Uterus (tissue), 4 donors: ENCODE measurements around the gene SLC41A1. TPM values are rescaled to one million over a fixed set of nuclear protein-coding genes. Genes with fewer than 3 reads are reported as not detected.
"Not testable (repeated sequence)": the region's sequence is repeated elsewhere in the genome, so short reads cannot be mapped to it uniquely, and the experiment has no call there.

Source experiments
- DNase-seq, 2 donors: peaks; one replicate each; pipeline ENCODE4 v3.0.0-alpha.2; 2019 to 2020
- H3K27ac ChIP-seq, 2 donors: fragments of 200-600 bp; sonication (generic); 1 replicate in 1 of 2; 2 replicates in 1 of 2; pipeline ENCODE4 v1.5.1; 2016 to 2018
- H3K27me3 ChIP-seq, 2 donors: fragments of 200-600 bp; sonication (generic); one replicate each; pipeline ENCODE4 v1.5.1; 2018 to 2019; ENCODE audit warnings: control low read depth in 1 of 2
- H3K36me3 ChIP-seq, 2 donors: fragments of 200-600 bp; sonication (generic); one replicate each; pipeline ENCODE4 v1.5.1; 2019; ENCODE audit warnings: control low read depth in 1 of 2
- H3K4me1 ChIP-seq, 2 donors: fragments of 200-600 bp; sonication (generic); one replicate each; pipeline ENCODE4 v1.5.1; 2018 to 2019; ENCODE audit warnings: control low read depth in 1 of 2
- H3K4me3 ChIP-seq, 2 donors: fragments of 200-600 bp; sonication (generic); 1 replicate in 1 of 2; 2 replicates in 1 of 2; pipeline ENCODE4 v1.5.1; 2018 to 2019; ENCODE audit warnings: mild to moderate bottlenecking in 1 of 2
- H3K9me3 ChIP-seq, 2 donors: fragments of 200-600 bp; sonication (generic); one replicate each; pipeline ENCODE4 v1.5.1; 2019; ENCODE audit warnings: control low read depth in 1 of 2
- POLR2A ChIP-seq, 2 donors: fragments of 450-650 bp; IDR thresholded peaks; one replicate each; pipeline ENCODE4 v1.6.1; 2016; ENCODE audit warnings: antibody characterized with exemption in 2 of 2, mild to moderate bottlenecking in 1 of 2, moderate library complexity in 1 of 2
- intact Hi-C: fragments of 100-400 bp; cut with DNase I; formaldehyde crosslinking; loops from one replicate; pipeline ENCODE4 v1.15.1; 2023; ENCODE audit warnings: low total_unique reads
- total RNA-seq, 4 donors: library from RNA; depleted of rRNA in 3 of 4; stranded (reverse); fragments of >200 nt in 3 of 4; gene quantifications; one replicate each; pipeline versions ENCODE4 v1.1.0 to v1.2.4, GENCODE V29; 2014 to 2023
- TF ChIP-seq, protein P1 (sequence below), 4 experiments: fragments of 200-600 bp in 2 of 4; fragments of 450-650 bp in 2 of 4; sonication (generic) in 2 of 4; IDR thresholded peaks; one replicate each; pipeline ENCODE4 v1.5.1; 2016 to 2019; ENCODE audit warnings: antibody characterized with exemption in 4 of 4, mild to moderate bottlenecking in 2 of 4, moderate library complexity in 1 of 4
- donor health status: DM: yes; HTN: yes; CAD: no.

SLC41A1 gene
- 10 to 100 TPM in 3 of 4 donors, 1 to 10 TPM in 1; 1.0 to 35.4 (median 23.5) TPM for total RNA-seq

DNA sequence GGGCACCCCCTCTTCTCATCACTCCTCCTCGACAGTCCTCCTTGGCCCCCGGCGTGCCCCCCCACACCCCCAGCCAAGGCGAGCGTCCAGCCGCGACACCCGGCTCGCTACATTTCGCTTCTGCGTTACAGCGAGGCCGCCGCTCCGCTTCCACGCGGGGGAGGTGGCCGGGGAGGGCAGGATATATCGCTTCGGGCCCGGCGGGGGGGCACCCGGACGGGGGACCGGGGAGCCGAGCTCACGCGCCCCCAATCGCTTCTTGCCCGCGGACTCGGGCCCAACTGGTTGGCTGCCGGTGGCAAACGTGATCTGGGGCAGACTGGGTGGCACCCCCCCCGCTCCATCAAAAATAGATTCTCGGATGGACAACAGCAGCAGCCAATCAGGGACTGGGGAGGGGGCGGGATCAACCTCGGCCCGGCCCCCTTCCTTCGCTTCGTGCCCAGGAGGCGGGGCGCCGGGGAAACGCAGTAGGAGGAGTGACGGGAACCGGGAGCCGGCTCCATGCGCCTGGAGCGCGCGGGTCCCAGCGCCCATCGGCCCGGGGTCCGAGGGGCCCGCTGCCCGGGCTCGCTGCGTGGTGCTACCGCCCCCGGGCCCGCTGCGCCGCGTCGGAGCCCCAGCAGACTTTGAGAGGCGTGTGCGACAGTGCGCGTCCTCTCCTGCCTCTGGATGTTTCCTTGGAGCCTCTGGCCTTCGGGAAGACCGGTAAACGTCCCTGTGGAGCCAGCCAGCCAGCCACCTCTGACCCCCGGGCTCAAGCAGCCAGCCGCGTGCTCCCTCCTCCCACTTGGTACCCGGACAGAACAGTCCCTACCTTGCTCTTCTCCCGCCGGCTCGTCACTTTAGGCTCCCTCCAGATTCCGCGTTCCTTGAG, at the start of gene SLC41A1:
TSS of gene SLC41A1 (minus strand) at position 321 of the 877 bp plus-strand sequence. CDS start 2,757 bp downstream, outside the sequence.
- DNase-seq, result peak; percentile 94 to 95
- Histone ChIP-seq H3K27me3 (no peaks in the 10 kb centered on the region), H3K9me3 (no peaks in the 10 kb centered on the region), H3K36me3 (no peaks in the 10 kb centered on the region), H3K27ac (peak within 1 kb of the TSS; percentile 94 to 95), H3K4me3 (peak within 1 kb of the TSS; percentile 76 to 96), H3K4me1 (peaks cover 6 to 20% of the 10 kb centered on the region in 2 donors)
- intact Hi-C loops, result no loop called here
- peak; percentile 81 to 82 for TF ChIP-seq POLR2A (IDR thresholded peaks at IDR 0.05)
- TF ChIP-seq, protein P1, sequence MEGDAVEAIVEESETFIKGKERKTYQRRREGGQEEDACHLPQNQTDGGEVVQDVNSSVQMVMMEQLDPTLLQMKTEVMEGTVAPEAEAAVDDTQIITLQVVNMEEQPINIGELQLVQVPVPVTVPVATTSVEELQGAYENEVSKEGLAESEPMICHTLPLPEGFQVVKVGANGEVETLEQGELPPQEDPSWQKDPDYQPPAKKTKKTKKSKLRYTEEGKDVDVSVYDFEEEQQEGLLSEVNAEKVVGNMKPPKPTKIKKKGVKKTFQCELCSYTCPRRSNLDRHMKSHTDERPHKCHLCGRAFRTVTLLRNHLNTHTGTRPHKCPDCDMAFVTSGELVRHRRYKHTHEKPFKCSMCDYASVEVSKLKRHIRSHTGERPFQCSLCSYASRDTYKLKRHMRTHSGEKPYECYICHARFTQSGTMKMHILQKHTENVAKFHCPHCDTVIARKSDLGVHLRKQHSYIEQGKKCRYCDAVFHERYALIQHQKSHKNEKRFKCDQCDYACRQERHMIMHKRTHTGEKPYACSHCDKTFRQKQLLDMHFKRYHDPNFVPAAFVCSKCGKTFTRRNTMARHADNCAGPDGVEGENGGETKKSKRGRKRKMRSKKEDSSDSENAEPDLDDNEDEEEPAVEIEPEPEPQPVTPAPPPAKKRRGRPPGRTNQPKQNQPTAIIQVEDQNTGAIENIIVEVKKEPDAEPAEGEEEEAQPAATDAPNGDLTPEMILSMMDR (IDR thresholded peaks at IDR 0.05), result no peak

DNA sequence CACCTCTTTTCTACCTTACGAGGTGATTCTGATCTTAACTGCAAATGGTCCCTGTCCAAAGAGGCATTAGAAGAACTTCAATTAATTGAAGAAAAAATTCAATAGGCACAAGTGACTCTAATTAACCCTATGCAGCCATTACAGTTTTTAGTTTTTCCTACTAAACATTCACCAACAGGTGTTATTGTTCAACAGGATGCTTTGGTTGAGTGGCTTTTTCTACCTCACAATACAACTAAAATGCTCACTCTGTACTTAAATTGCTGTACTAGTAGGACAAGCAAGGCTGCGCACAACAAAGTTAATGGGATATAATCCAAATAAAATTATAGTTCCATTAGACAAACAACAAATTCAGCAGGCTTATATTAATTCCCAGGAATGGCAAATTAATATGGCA, 48.5 kb upstream of the SLC41A1 start:
- H3K27me3 ChIP-seq, result no peaks in the 10 kb centered on the region
- H3K27ac ChIP-seq, result no peak overlapping the region
- intact Hi-C loops, result no loop called here
- DNase-seq, result no peak
- no peak for TF ChIP-seq POLR2A (IDR thresholded peaks at IDR 0.05)
- H3K9me3 ChIP-seq, result no peaks in the 10 kb centered on the region
- H3K4me1 ChIP-seq, result no peaks in the 10 kb centered on the region
- no peak overlapping the region for H3K4me3 ChIP-seq
- no peaks in the 10 kb centered on the region for H3K36me3 ChIP-seq

DNA sequence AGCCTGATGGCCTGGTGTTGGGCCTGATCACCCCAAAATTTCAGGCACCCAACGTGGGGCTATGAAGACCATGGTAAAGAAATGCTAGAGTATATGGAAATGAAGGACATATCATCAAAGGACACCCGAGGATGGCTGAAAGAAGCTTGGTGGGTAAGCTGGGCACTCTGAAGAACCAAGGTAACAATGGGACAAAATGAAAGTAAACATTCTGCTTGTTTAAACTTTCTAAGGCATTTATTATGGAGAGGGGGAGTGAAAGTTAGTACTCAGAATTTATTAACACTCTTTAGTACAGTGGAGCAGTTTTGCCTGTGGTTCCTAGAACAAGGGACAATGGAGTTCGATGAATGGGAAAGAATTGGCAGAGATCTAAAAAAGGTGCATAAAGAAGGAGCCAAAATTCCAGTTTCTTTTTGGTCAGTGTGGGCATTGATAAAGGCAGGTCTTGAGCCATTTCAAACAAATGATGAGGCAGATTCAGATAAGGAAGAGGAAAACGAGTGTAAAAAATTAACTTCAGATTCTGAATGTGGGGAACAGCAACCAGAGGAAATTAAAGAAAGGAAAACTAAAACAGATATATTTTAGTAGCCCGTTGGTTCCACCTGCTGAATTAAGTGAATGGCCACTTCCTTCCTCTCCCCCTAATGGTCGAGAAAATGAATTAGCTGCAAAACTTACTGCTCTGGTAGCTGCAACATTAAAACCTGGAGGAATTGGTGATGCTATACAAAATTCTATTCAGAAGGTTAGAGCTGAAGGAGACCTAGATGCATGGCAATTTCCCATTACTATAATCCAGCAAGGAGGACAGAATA, 45.4 kb upstream of the SLC41A1 start:
- Histone ChIP-seq H3K36me3 (no peaks in the 10 kb centered on the region), H3K27me3 (no peaks in the 10 kb centered on the region), H3K4me1 (no peaks in the 10 kb centered on the region), H3K27ac (no peak overlapping the region), H3K4me3 (no peak overlapping the region), H3K9me3 (no peaks in the 10 kb centered on the region)
- DNase-seq, result no peak
- no peak for TF ChIP-seq POLR2A (IDR thresholded peaks at IDR 0.05)
- TF ChIP-seq, protein P1 (IDR thresholded peaks at IDR 0.05), result no peak
- intact Hi-C loops, result no loop called here

DNA sequence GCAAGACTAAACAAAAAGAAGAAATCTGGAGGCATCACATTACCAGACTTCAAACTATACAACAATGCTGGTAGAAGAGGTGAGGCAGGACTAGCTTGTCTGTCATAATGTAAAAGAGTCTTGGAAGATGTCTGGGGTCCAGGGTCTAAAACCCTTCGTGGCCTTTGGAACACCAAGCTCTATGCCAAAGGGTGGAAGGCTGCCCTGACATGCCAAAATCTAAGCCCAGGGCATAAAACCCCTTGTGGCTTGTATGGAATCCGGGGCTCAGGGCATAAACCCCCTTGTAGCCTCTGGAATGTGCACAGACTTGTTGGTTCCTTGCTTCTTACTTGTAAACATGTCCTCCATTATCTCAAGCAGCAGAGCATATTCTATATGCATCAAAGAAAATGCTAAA, 44.5 kb upstream of the SLC41A1 start:
- H3K9me3 ChIP-seq, DNase-seq: not testable (repeated sequence)

DNA sequence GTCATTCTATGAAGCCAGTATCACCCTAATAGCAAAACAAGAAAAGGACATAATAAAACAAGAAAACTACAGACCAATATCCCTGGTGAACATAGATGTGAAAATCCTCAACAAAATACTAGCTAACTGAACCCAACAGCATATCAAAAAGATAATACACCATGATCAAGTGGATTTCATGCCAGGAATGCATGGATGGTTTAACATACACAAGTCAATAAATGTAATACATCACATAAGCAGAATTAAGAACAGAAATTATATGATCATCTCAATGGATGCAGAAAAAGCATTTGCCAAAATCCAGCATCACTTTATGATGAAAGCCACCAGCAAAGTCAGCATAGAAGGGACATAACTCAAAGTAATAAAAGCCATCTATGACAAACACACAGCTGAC, 43.4 kb upstream of the SLC41A1 start:
- TF ChIP-seq POLR2A (IDR thresholded peaks at IDR 0.05), result no peak
- TF ChIP-seq, protein P1 (IDR thresholded peaks at IDR 0.05), result no peak
- no peak overlapping the region for H3K27ac ChIP-seq
- intact Hi-C loops, result no loop called here

More for the DNA sequence above, 44.5 kb upstream of the SLC41A1 start:
- intact Hi-C loops, H3K27me3 ChIP-seq, H3K4me3 ChIP-seq, H3K27ac ChIP-seq, H3K4me1 ChIP-seq, H3K36me3 ChIP-seq: not testable (repeated sequence)

DNA sequence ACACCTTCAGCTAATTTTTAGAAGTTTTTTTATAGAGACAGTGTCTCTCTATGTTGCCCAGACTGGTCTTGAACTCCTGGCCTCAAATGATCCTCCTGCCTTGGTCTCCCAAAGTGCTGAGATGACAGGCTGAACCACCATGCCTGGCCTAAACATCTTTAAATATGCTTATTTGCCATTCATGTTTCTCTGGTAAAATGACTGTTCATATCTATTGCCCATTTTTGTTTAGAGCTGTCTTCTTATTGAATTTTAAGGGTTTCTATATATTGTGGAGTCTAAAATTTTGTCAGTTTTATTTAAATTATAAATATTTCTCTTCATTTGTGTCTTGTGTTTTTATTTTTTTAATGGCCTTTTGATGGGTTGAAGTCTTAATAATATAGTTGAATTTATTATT, 40.0 kb upstream of the SLC41A1 start:
- Histone ChIP-seq H3K27ac (no peak overlapping the region), H3K27me3 (no peaks in the 10 kb centered on the region), H3K36me3 (no peaks in the 10 kb centered on the region), H3K4me3 (no peak overlapping the region), H3K9me3 (no peaks in the 10 kb centered on the region), H3K4me1 (no peaks in the 10 kb centered on the region)
- no peak for DNase-seq
- TF ChIP-seq POLR2A (IDR thresholded peaks at IDR 0.05), result no peak
- TF ChIP-seq, protein P1 (IDR thresholded peaks at IDR 0.05), result no peak
- intact Hi-C loops, result no loop called here

More for the DNA sequence above, 43.4 kb upstream of the SLC41A1 start:
- DNase-seq, result no peak
- Histone ChIP-seq H3K9me3 (no peaks in the 10 kb centered on the region), H3K27me3 (no peaks in the 10 kb centered on the region), H3K4me3 (no peak overlapping the region), H3K36me3 (no peaks in the 10 kb centered on the region), H3K4me1 (no peaks in the 10 kb centered on the region)
